Sigmoid colon (tissue), 4 donors: ENCODE measurements around the gene ZC3H8.

Source experiments
- EP300 ChIP-seq, 4 donors: sonication (generic); formaldehyde crosslinking; IDR thresholded peaks; one replicate each; pipeline ENCODE4 v1.6.1; 2017; ENCODE audit warnings: antibody characterized with exemption in 4 of 4
- POLR2A ChIP-seq, 2 donors: fragments of 450-650 bp; IDR thresholded peaks; one replicate each; pipeline ENCODE4 v1.6.1; 2016; ENCODE audit warnings: antibody characterized with exemption in 2 of 2, mild to moderate bottlenecking in 2 of 2, moderate library complexity in 2 of 2
- TF ChIP-seq, protein P1 (sequence below), 4 experiments: fragments of 450-650 bp in 3 of 4; fragments of 200-600 bp in 1 of 4; IDR thresholded peaks; one replicate each; pipeline ENCODE4 v1.5.1; 2016 to 2019; ENCODE audit warnings: antibody characterized with exemption in 4 of 4, mild to moderate bottlenecking in 3 of 4, moderate library complexity in 2 of 4

DNA sequence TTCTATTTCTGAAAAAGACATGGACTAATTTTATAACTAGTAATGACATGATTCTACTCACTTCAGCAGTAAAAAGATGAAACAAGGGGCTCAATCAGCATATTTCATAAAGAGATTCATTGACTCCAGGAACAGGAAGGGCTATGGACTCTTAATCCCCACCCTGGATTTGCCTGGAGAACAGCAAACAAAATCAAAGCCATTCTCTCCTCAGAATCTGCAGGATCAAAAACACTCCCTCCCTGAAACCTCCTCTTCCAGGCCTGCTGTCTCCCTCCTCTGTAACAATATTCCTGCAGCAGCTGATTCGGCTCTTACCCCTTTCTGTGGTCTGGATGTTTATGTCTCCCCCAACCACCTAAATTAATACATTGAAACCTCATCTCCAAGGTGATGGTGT is 57.0 kb downstream of the ZC3H8 start:
- TF ChIP-seq, protein P1, sequence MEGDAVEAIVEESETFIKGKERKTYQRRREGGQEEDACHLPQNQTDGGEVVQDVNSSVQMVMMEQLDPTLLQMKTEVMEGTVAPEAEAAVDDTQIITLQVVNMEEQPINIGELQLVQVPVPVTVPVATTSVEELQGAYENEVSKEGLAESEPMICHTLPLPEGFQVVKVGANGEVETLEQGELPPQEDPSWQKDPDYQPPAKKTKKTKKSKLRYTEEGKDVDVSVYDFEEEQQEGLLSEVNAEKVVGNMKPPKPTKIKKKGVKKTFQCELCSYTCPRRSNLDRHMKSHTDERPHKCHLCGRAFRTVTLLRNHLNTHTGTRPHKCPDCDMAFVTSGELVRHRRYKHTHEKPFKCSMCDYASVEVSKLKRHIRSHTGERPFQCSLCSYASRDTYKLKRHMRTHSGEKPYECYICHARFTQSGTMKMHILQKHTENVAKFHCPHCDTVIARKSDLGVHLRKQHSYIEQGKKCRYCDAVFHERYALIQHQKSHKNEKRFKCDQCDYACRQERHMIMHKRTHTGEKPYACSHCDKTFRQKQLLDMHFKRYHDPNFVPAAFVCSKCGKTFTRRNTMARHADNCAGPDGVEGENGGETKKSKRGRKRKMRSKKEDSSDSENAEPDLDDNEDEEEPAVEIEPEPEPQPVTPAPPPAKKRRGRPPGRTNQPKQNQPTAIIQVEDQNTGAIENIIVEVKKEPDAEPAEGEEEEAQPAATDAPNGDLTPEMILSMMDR (IDR thresholded peaks at IDR 0.05) = no peak
- TF ChIP-seq POLR2A (IDR thresholded peaks at IDR 0.05) (no peak), EP300 (IDR thresholded peaks at IDR 0.05) (no peak)
